HG03135 (cell line): ENCODE results near the gene SOX15.
A peak's percentile ranks its signal among the peaks of the same experiment; 100 is the strongest.
"Not testable (repeated sequence)": the region's sequence is repeated elsewhere in the genome, so short reads cannot be mapped to it uniquely, and the experiment has no call there.

Source experiments
- ATAC-seq: cut with Tn5 transposase; IDR thresholded peaks from one replicate; pipeline ENCODE4 v1.9.1; 2021; ENCODE audit warnings: mild to moderate bottlenecking, moderate library complexity; ENCODE audit not compliant: unreplicated experiment

SOX15 gene

GRCh38 chr17:7611635-7612293 is 21.9 kb upstream of the SOX15 start:
- no peak for ATAC-seq

- ATAC-seq = no peak
Measured at GRCh38 chr17:7610641-7611040, 20.7 kb upstream of the SOX15 start.

- no peak for ATAC-seq
Measured at GRCh38 chr17:7606280-7606679, 16.4 kb upstream of the SOX15 start.

GRCh38 chr17:7597561-7597960 is 7.7 kb upstream of the SOX15 start:
- ATAC-seq = not testable (repeated sequence)

GRCh38 chr17:7593296-7593695 is 3.4 kb upstream of the SOX15 start:
- ATAC-seq = no peak

- ATAC-seq = no peak
Measured at GRCh38 chr17:7592422-7593021, 2.6 kb upstream of the SOX15 start.

- no peak for ATAC-seq
Measured at GRCh38 chr17:7591596-7591995, 1.7 kb upstream of the SOX15 start.

GRCh38 chr17:7590743-7591142 is 849 bp upstream of the SOX15 start:
- no peak for ATAC-seq

- ATAC-seq = no peak
Measured at GRCh38 chr17:7589204-7589868, 558 bp downstream of the SOX15 start.

- no peak for ATAC-seq
Measured at GRCh38 chr17:7588553-7589203, 1.2 kb downstream of the SOX15 start.

GRCh38 chr17:7587420-7588151 is 2.3 kb downstream of the SOX15 start:
- no peak for ATAC-seq

- ATAC-seq = no peak
Measured at GRCh38 chr17:7586673-7587419, 3.0 kb downstream of the SOX15 start.

GRCh38 chr17:7583253-7584109 is 6.4 kb downstream of the SOX15 start, which contains the start of gene MPDU1:
Gene MPDU1 (plus strand): TSS chr17:7583852. CDS start chr17:7583863, 11 bp downstream.
- ATAC-seq = peak; percentile 67

- ATAC-seq = no peak
Measured at GRCh38 chr17:7582396-7583252, 7.3 kb downstream of the SOX15 start.

GRCh38 chr17:7580604-7581575 is 9.0 kb downstream of the SOX15 start:
- no peak for ATAC-seq

GRCh38 chr17:7579834-7580603 is 9.9 kb downstream of the SOX15 start:
- ATAC-seq = no peak
